GM12878 (cell line): ENCODE measurements around the gene NAT9. TPM values are rescaled to one million over a fixed set of nuclear protein-coding genes. Genes with fewer than 3 reads are reported as not detected.

ENCODE experiments used
- ATAC-seq: fragments of 200-7000 bp; cut with Tn5 transposase; 3 replicates; pipeline ENCODE4 v1.9.1; 2020; ENCODE audit warnings: mild to moderate bottlenecking, moderate library complexity
- BruUV-seq: library from RNA; stranded (reverse); fragments of 400-500 nt; replicated peaks from 2 replicates; lab custom pipeline; 2021; lab: Mats Ljungman, UMichigan
- CTCF ChIA-PET: fragments of 300-600 bp; sonication (Branson Sonifier 250); formaldehyde crosslinking; extraction: SDS; loops from one replicate; lab custom pipeline; 2021; ENCODE audit warnings: inconsistent platforms; lab: Yijun Ruan, JAX
- POLR2A ChIA-PET: fragments of 350-600 bp; formaldehyde crosslinking; extraction: SDS; loops from one replicate; lab custom pipeline; 2021; ENCODE audit warnings: inconsistent platforms; lab: Charles Lee
- RAD21 ChIA-PET: fragments of 300-600 bp; sonication (Branson Sonifier 250); formaldehyde crosslinking; loops from one replicate; lab custom pipeline; 2023; ENCODE audit warnings: antibody characterized with exemption; ENCODE audit not compliant: unreplicated experiment; lab: Charles Lee
- SMC1A ChIA-PET: fragments of 300-600 bp; sonication (Branson Sonifier 250); formaldehyde crosslinking; loops from one replicate; lab custom pipeline; 2023; ENCODE audit not compliant: unreplicated experiment, uncharacterized antibody; lab: Charles Lee
- DNase-seq: peaks from one replicate; pipeline ENCODE4 v3.0.0-alpha.2; 2011; ENCODE audit warnings: low read depth, low spot score
- FAIRE-seq: peaks from 3 replicates; lab custom pipeline; 2011; peaks lifted over from hg19 to GRCh38; lab: Jason Lieb, UNC
- H2AFZ ChIP-seq: 2 replicates; pipeline ENCODE4 v1.6.0; 2011; ENCODE audit warnings: low read depth, low read length, control low read depth; ENCODE audit not compliant: control insufficient read depth
- H3K27ac ChIP-seq: 2 replicates; pipeline ENCODE4 v1.5.1; 2011; ENCODE audit warnings: control low read depth; ENCODE audit not compliant: control insufficient read depth, insufficient read depth
- H3K27me3 ChIP-seq, 2 experiments: replicated peaks in 1 of 2; 2 replicates each; pipeline versions ENCODE4 v1.6.0 to v1.6.1; 2011; ENCODE audit warnings: low read length in 1 of 2; ENCODE audit not compliant: control insufficient read depth in 2 of 2, insufficient read depth in 2 of 2
- H3K36me3 ChIP-seq, 2 experiments: 2 replicates each; pipeline ENCODE4 v1.5.1; 2011; ENCODE audit warnings: low read length in 1 of 2; ENCODE audit not compliant: control insufficient read depth in 2 of 2, insufficient read depth in 2 of 2
- H3K4me1 ChIP-seq: 2 replicates; pipeline ENCODE4 v1.6.1; 2011; ENCODE audit warnings: mild to moderate bottlenecking, low read length, moderate library complexity, mixed read lengths; ENCODE audit not compliant: control insufficient read depth, insufficient read depth
- H3K4me2 ChIP-seq: 2 replicates; pipeline ENCODE4 v1.6.0; 2011; ENCODE audit warnings: control low read depth; ENCODE audit not compliant: control insufficient read depth, insufficient read depth
- H3K4me3 ChIP-seq: fragments of 200-600 bp; sonication (generic); 2 replicates; pipeline ENCODE4 v1.5.1; 2016
- H3K79me2 ChIP-seq: 2 replicates; pipeline ENCODE4 v1.6.0; 2011; ENCODE audit warnings: low read length; ENCODE audit not compliant: control insufficient read depth, insufficient read depth
- H3K9ac ChIP-seq: 2 replicates; pipeline ENCODE4 v1.8.0; 2011; ENCODE audit warnings: low read length, control low read depth, mixed read lengths; ENCODE audit not compliant: control insufficient read depth, insufficient read depth
- H3K9me3 ChIP-seq: replicated peaks from 3 replicates; pipeline ENCODE4 v1.5.1; 2011; ENCODE audit warnings: mild to moderate bottlenecking, low read length; ENCODE audit not compliant: control insufficient read depth, insufficient read depth
- H4K20me1 ChIP-seq: 2 replicates; pipeline ENCODE4 v1.6.0; 2011; ENCODE audit not compliant: control insufficient read depth, insufficient read depth
- BHLHE40 ChIP-seq, 2 experiments: fragments of 450-650 bp in 1 of 2; IDR thresholded peaks; 2 replicates each; pipeline ENCODE4 v1.6.1; 2011 to 2017; ENCODE audit warnings: low read depth in 2 of 2, borderline replicate concordance in 1 of 2, improper control_type of control experiment in 1 of 2, low read length in 1 of 2, mild to moderate bottlenecking in 1 of 2
- BRCA1 ChIP-seq: IDR thresholded peaks from 2 replicates; pipeline ENCODE4 v1.6.1; 2011; ENCODE audit warnings: low read depth, low read length, improper control_type of control experiment
- CEBPB ChIP-seq, 2 experiments: fragments of 150-350 bp in 1 of 2; IDR thresholded peaks; 2 replicates each; pipeline ENCODE4 v1.6.1; 2012 to 2014; ENCODE audit warnings: low read depth in 2 of 2, low read length in 2 of 2, borderline replicate concordance in 1 of 2, inconsistent platforms in 1 of 2
- CREB1 ChIP-seq: IDR thresholded peaks from 2 replicates; pipeline ENCODE4 v1.6.1; 2012; ENCODE audit warnings: low read depth, mild to moderate bottlenecking, inconsistent platforms
- CTCF ChIP-seq, 3 experiments: IDR thresholded peaks in 2 of 3; conservative IDR thresholded peaks in 1 of 3; 2 replicates each; pipeline ENCODE4 v1.5.1; 2011; ENCODE audit warnings: low read depth in 3 of 3, low read length in 3 of 3, mild to moderate bottlenecking in 3 of 3, control low read depth in 2 of 3, moderate library complexity in 2 of 3, inconsistent platforms in 1 of 3, mixed read lengths in 1 of 3; ENCODE audit not compliant: control insufficient read depth in 2 of 3, insufficient read depth in 1 of 3; ENCODE audit errors: extremely low read depth in 1 of 3
- EZH2 ChIP-seq: IDR thresholded peaks from 2 replicates; pipeline ENCODE4 v1.6.1; 2012; ENCODE audit warnings: low read depth, mild to moderate bottlenecking, control low read depth, inconsistent platforms, low read length, borderline replicate concordance; ENCODE audit not compliant: control insufficient read depth
- MYC ChIP-seq: IDR thresholded peaks from 2 replicates; pipeline ENCODE4 v1.6.1; 2011; ENCODE audit warnings: mild to moderate bottlenecking, low read length, moderate library complexity, inconsistent platforms; ENCODE audit not compliant: insufficient read depth, insufficient replicate concordance, insufficient read length, severe bottlenecking
- NKRF ChIP-seq: fragments of 450-650 bp; conservative IDR thresholded peaks from 2 replicates; pipeline ENCODE4 v1.6.1; 2017; ENCODE audit warnings: mild to moderate bottlenecking, moderate library complexity
- POLR2AphosphoS2 ChIP-seq: IDR thresholded peaks from 2 replicates; pipeline ENCODE4 v1.6.1; 2011; ENCODE audit warnings: low read depth, mild to moderate bottlenecking, low read length, improper control_type of control experiment, moderate library complexity
- RBBP5 ChIP-seq: fragments of 200-600 bp; sonication (generic); conservative IDR thresholded peaks from 2 replicates; pipeline ENCODE4 v1.6.1; 2016
- RFX5 ChIP-seq: IDR thresholded peaks from 2 replicates; pipeline ENCODE4 v1.6.1; 2011; ENCODE audit warnings: low read depth, low read length, improper control_type of control experiment
- SUPT20H ChIP-seq: IDR thresholded peaks from 2 replicates; pipeline ENCODE4 v1.6.1; 2011; ENCODE audit warnings: low read depth, mild to moderate bottlenecking, low read length, moderate library complexity, borderline replicate concordance; ENCODE audit not compliant: control insufficient read depth
- TAF1 ChIP-seq: IDR thresholded peaks from 2 replicates; pipeline ENCODE4 v1.6.1; 2011; ENCODE audit warnings: mild to moderate bottlenecking, low read depth, low read length, borderline replicate concordance
- TBL1XR1 ChIP-seq: IDR thresholded peaks from 2 replicates; pipeline ENCODE4 v1.6.1; 2012; ENCODE audit warnings: low read depth, low read length, improper control_type of control experiment
- TCF7 ChIP-seq: IDR thresholded peaks from 2 replicates; pipeline ENCODE4 v1.6.1; 2014; ENCODE audit warnings: antibody characterized with exemption, borderline replicate concordance
- USF1 ChIP-seq: IDR thresholded peaks from 2 replicates; pipeline ENCODE4 v1.6.1; 2011; ENCODE audit warnings: borderline replicate concordance, low read depth, mild to moderate bottlenecking, moderate library complexity, mixed read lengths, low read length; ENCODE audit not compliant: insufficient read depth; ENCODE audit errors: extremely low read length
- ZSCAN29 ChIP-seq: fragments of 450-650 bp; IDR thresholded peaks from 2 replicates; pipeline ENCODE4 v1.6.1; 2017; ENCODE audit warnings: mild to moderate bottlenecking, moderate library complexity
- WGBS: methylation state at CpG from one replicate; pipeline ENCODE4 v1.1.6; 2016; ENCODE audit warnings: low lambda C conversion rate; ENCODE audit not compliant: insufficient replicate concordance, insufficient coverage; ENCODE audit errors: missing lambda C conversion rate; 5-methylcytosine and 5-hydroxymethylcytosine counted together
- in situ Hi-C: fragments of 300-500 bp; cut with MboI; formaldehyde crosslinking; loops from 9 replicates; pipeline ENCODE4 v1.14.3; 2018; ENCODE audit warnings: mixed read lengths
- intact Hi-C: fragments of 100-400 bp; cut with micrococcal nuclease; formaldehyde crosslinking; loops from one replicate; pipeline ENCODE4 v1.14.2; 2022; ENCODE audit not compliant: unreplicated experiment
- polyA plus RNA-seq, 11 experiments: library from polyadenylated mRNA; depleted of rRNA in 4 of 11; unstranded in 6 of 11; stranded (reverse) in 5 of 11; fragments of >200 nt; fragmentation: Nextera tagmentation in 4 of 11; fragmentation: Illumina TruSeq in 1 of 11; extraction: Ambion mirVana in 4 of 11; extraction: Trizol in 1 of 11; gene quantifications; 1 replicate in 1 of 11; 2 replicates in 10 of 11; pipeline versions ENCODE4 v1.2.1 to v1.2.3, GENCODE V29; 2011 to 2016; ENCODE audit warnings: inconsistent platforms in 2 of 11, missing spikeins in 2 of 11, low read depth in 1 of 11
- total RNA-seq, 4 experiments: library from RNA; depleted of rRNA in 3 of 4; stranded (reverse); fragments of >200 nt in 3 of 4; fragmentation: Illumina TruSeq in 1 of 4; extraction: Trizol in 1 of 4; gene quantifications; 2 replicates each; pipeline versions ENCODE4 v1.2.1 to v1.2.3, GENCODE V29; 2013 to 2021

The NAT9 gene
- total and polyA plus RNA-seq, 10 of the 15 experiments (the other 5 are each of a cell fraction or from before 2014, with no cell fraction given): 3.5 to 45.3 (median 27.3) TPM

- RAD21 ChIA-PET: interaction anchor here (0.6 to 2.9 kb wide), 6 partner anchors 11 to 130 kb away, joined by 3 to 11 read pairs (median 6); partner anchors contain the start of gene FDXR
- in situ Hi-C loops: no loop called here
- TF ChIP-seq TAF1: peak; percentile 98
- no peak for TF ChIP-seq RBBP5
- peak; percentile 89 for TF ChIP-seq POLR2AphosphoS2
- TF ChIP-seq CEBPB (IDR thresholded peaks at IDR 0.05; ENCODE audit: borderline replicate concordance in 1 of 2, low read depth in 2 of 2, low read length in 2 of 2): no peak
- TF ChIP-seq SUPT20H: no peak
- TF ChIP-seq ZSCAN29: no peak
- no peak for TF ChIP-seq BRCA1
- TF ChIP-seq MYC: no peak
- no peak for TF ChIP-seq CREB1
- TF ChIP-seq CTCF (IDR thresholded peaks at IDR 0.05 in 2 of 3, conservative IDR thresholded peaks at IDR 0.05 in 1 of 3; ENCODE audit: control insufficient read depth in 2 of 3, extremely low read depth in 1 of 3, insufficient read depth in 1 of 3, low read depth in 3 of 3, low read length in 3 of 3): peak; percentile 10 to 19 (median 14); a peak in 1 of 6 replicates
- 0 out of 2 replicates have a peak, but pooled peaks have one; percentile 50 for TF ChIP-seq RFX5
- TF ChIP-seq TCF7: no peak
- no peak for TF ChIP-seq TBL1XR1
- TF ChIP-seq BHLHE40 (IDR thresholded peaks at IDR 0.05; ENCODE audit: borderline replicate concordance in 1 of 2, low read depth in 2 of 2, low read length in 1 of 2): 0 out of 4 replicates have a peak, but pooled peaks of 1 of the 2 experiments have one; percentile 26
- TF ChIP-seq USF1: no peak
- TF ChIP-seq NKRF: peak; percentile 75
- no peak for TF ChIP-seq EZH2
Observed at GRCh38 chr17:74748529-74749278, 27.4 kb downstream of the NAT9 start, which contains the start of gene NHERF1. NHERF1 (plus strand) TSS chr17:74748628; CDS start chr17:74748847, 219 bp downstream.

More at GRCh38 chr17:74748529-74749278, 27.4 kb downstream of the NAT9 start, which contains the start of gene NHERF1:
- H3K79me2 ChIP-seq: peaks cover 33% of the 10 kb centered on the region
- H3K9me3 ChIP-seq: no peaks in the 10 kb centered on the region
- FAIRE-seq (no peak), ATAC-seq (peak; percentile 96), DNase-seq (peak; percentile 60)
- H3K4me3 ChIP-seq: peak within 1 kb of the TSS; percentile 96
- H3K36me3 ChIP-seq: no peaks in the 10 kb centered on the region
- no peaks in the 10 kb centered on the region for H4K20me1 ChIP-seq
- TSS peak; percentile 83 for BruUV-seq
- H2AFZ ChIP-seq: peak within 1 kb of the TSS; percentile 71
- H3K4me2 ChIP-seq: peak within 1 kb of the TSS; percentile 92
- intact Hi-C loops: no loop called here
- ChIA-PET CTCF (interaction anchor here (0.7 to 4.3 kb wide), 11 partner anchors 10 to 1418 kb away, joined by 3 to 43 read pairs (median 7); partner anchors contain the start of gene RAB37), POLR2A (interaction anchor here (0.7 to 3.4 kb wide), 4 partner anchors 11 to 124 kb away, joined by 3 to 16 read pairs (median 9); partner anchors contain the start of genes FDXR and NAT9), SMC1A (interaction anchor here (0.9 to 3.1 kb wide), 7 partner anchors 11 to 91 kb away, joined by 3 to 10 read pairs (median 6); partner anchors contain the start of genes NAT9 and RAB37)
- peaks cover 6% of the 10 kb centered on the region for H3K4me1 ChIP-seq
- H3K27me3 ChIP-seq: no peaks in the 10 kb centered on the region
- WGBS: under 1% methylated on average over 52 of the region's 90 CpGs
- peak within 1 kb of the TSS; percentile 73 for H3K9ac ChIP-seq
- peak within 1 kb of the TSS; percentile 64 for H3K27ac ChIP-seq
